A549 (cell line): ENCODE results near the gene PROX1. TPM values are rescaled to one million over a fixed set of nuclear protein-coding genes. Genes with fewer than 3 reads are reported as not detected.

ENCODE experiments used
- ATAC-seq, 2 experiments: fragments of 200-7000 bp in 1 of 2; fragments of >200 bp in 1 of 2; cut with Nextera tagmentation in 1 of 2; cut with Tn5 transposase in 1 of 2; 3 replicates each; pipeline versions ENCODE4 v1.8.0 to v1.9.1; 2018 to 2020; ENCODE audit warnings: mild to moderate bottlenecking in 1 of 2, moderate library complexity in 1 of 2
- CTCF ChIA-PET: fragments of 300-600 bp; sonication (Branson Sonifier 250); formaldehyde crosslinking; extraction: SDS; loops from one replicate; lab custom pipeline; 2021; ENCODE audit warnings: antibody characterized with exemption, inconsistent platforms; lab: Yijun Ruan, JAX
- POLR2A ChIA-PET: fragments of 350-600 bp; formaldehyde crosslinking; extraction: SDS; loops from one replicate; lab custom pipeline; 2021; ENCODE audit warnings: antibody characterized with exemption, inconsistent platforms; lab: Yijun Ruan, JAX
- DNase-seq, 2 experiments: peaks; one replicate each; pipeline versions ENCODE4 v3.0.0 to v3.0.0-alpha.2; 2011 to 2016; ENCODE audit warnings: low read depth in 1 of 2, low spot score in 1 of 2
- FAIRE-seq: peaks from 2 replicates; lab custom pipeline; 2011; peaks lifted over from hg19 to GRCh38; lab: Jason Lieb, UNC
- H3K27ac ChIP-seq, 2 experiments: fragments of >200 bp; sonication (Bioruptor Twin); formaldehyde crosslinking; 3 replicates each; pipeline ENCODE4 v1.5.1; 2016 to 2017
- H3K4me1 ChIP-seq: fragments of >200 bp; sonication (Bioruptor Twin); formaldehyde crosslinking; 3 replicates; pipeline ENCODE4 v1.6.1; 2016
- H3K4me2 ChIP-seq: fragments of >200 bp; sonication (Bioruptor Twin); formaldehyde crosslinking; 3 replicates; pipeline ENCODE4 v1.6.1; 2016
- H3K4me3 ChIP-seq: fragments of >200 bp; sonication (Bioruptor Twin); formaldehyde crosslinking; 3 replicates; pipeline ENCODE4 v1.5.1; 2016
- H3K9me3 ChIP-seq: fragments of >200 bp; sonication (Bioruptor Twin); formaldehyde crosslinking; 3 replicates; pipeline ENCODE4 v1.6.1; 2016
- CHD2 ChIP-seq: fragments of 150-350 bp; IDR thresholded peaks from 2 replicates; pipeline ENCODE4 v1.6.1; 2014; ENCODE audit warnings: low read length; ENCODE audit not compliant: partially characterized antibody
- CHD4 ChIP-seq: fragments of 200-600 bp; sonication (generic); IDR thresholded peaks from 2 replicates; pipeline ENCODE4 v1.6.1; 2016; ENCODE audit warnings: antibody characterized with exemption, mild to moderate bottlenecking, borderline replicate concordance
- GATA3 ChIP-seq: IDR thresholded peaks from 2 replicates; pipeline ENCODE4 v1.6.1; 2012; ENCODE audit warnings: borderline replicate concordance
- HEYL ChIP-seq: fragments of 250-450 bp; sonication (Bioruptor Pico); IDR thresholded peaks from 2 replicates; pipeline ENCODE4 v1.8.0; 2021; ENCODE audit warnings: mild to moderate bottlenecking, moderate library complexity
- HOXA7 ChIP-seq: fragments of 250-450 bp; sonication (Bioruptor Pico); IDR thresholded peaks from 2 replicates; pipeline ENCODE4 v1.5.0; 2020; ENCODE audit warnings: mild to moderate bottlenecking, moderate library complexity
- HOXB5 ChIP-seq: fragments of 250-450 bp; sonication (Bioruptor Pico); IDR thresholded peaks from 2 replicates; pipeline ENCODE4 v1.5.0; 2020; ENCODE audit warnings: mild to moderate bottlenecking, moderate library complexity
- JUNB ChIP-seq: fragments of >200 bp; sonication (Bioruptor Twin); formaldehyde crosslinking; IDR thresholded peaks from 2 replicates; pipeline ENCODE4 v1.6.1; 2016
- MAFK ChIP-seq: fragments of 450-650 bp; IDR thresholded peaks from 2 replicates; pipeline ENCODE4 v1.6.1; 2014; ENCODE audit not compliant: partially characterized antibody
- NFE2L2 ChIP-seq: fragments of 150-350 bp; conservative IDR thresholded peaks from 2 replicates; pipeline ENCODE4 v1.6.1; 2014; ENCODE audit warnings: low read length
- NPAS2 ChIP-seq: fragments of 250-450 bp; sonication (Bioruptor Pico); IDR thresholded peaks from 2 replicates; pipeline ENCODE4 v1.8.0; 2022; ENCODE audit warnings: mild to moderate bottlenecking, moderate library complexity, borderline replicate concordance
- NR3C1 ChIP-seq: fragments of >200 bp; sonication (Bioruptor Twin); formaldehyde crosslinking; IDR thresholded peaks from 3 replicates; pipeline ENCODE4 v1.6.1; 2017
- POLR2A ChIP-seq: IDR thresholded peaks from 2 replicates; pipeline ENCODE4 v1.6.1; 2012; ENCODE audit warnings: mild to moderate bottlenecking, low read length
- RFX5 ChIP-seq: fragments of 450-650 bp; IDR thresholded peaks from 2 replicates; pipeline ENCODE4 v1.7.1; 2014; ENCODE audit warnings: antibody characterized with exemption, mild to moderate bottlenecking, moderate library complexity
- RNF2 ChIP-seq: fragments of 200-600 bp; sonication (generic); IDR thresholded peaks from 2 replicates; pipeline ENCODE4 v1.6.1; 2016; ENCODE audit warnings: low read depth, mild to moderate bottlenecking, antibody characterized with exemption, moderate library complexity, borderline replicate concordance
- SMC3 ChIP-seq: fragments of >200 bp; sonication (Bioruptor Twin); formaldehyde crosslinking; IDR thresholded peaks from 3 replicates; pipeline ENCODE4 v1.6.1; 2018; ENCODE audit warnings: inconsistent platforms
- TP53 ChIP-seq: fragments of 250-450 bp; sonication (Bioruptor Pico); IDR thresholded peaks from 2 replicates; pipeline ENCODE4 v1.5.0; 2021; ENCODE audit warnings: mild to moderate bottlenecking, moderate library complexity
- ZC3H11A ChIP-seq: fragments of 450-650 bp; IDR thresholded peaks from 2 replicates; pipeline ENCODE4 v1.6.1; 2014; ENCODE audit warnings: antibody characterized with exemption, mild to moderate bottlenecking
- ZNF302 ChIP-seq: fragments of 250-450 bp; sonication (Bioruptor Pico); IDR thresholded peaks from 2 replicates; pipeline ENCODE4 v1.9.0; 2021; ENCODE audit warnings: inconsistent platforms, mild to moderate bottlenecking, moderate library complexity
- WGBS: methylation state at CpG from one replicate; pipeline ENCODE4 v1.1.6; 2017; ENCODE audit errors: missing lambda C conversion rate; 5-methylcytosine and 5-hydroxymethylcytosine counted together
- polyA plus RNA-seq, 4 experiments: library from polyadenylated mRNA; depleted of rRNA in 3 of 4; stranded (reverse); fragments of >200 nt; fragmentation: RNase III in 1 of 4; extraction: RNeasy Plus Mini Kit Qiagen cat#74134 plus additional on column Dnase treatment in 1 of 4; gene quantifications; 2 replicates in 3 of 4; 3 replicates in 1 of 4; pipeline ENCODE4 v1.2.3, GENCODE V29; 2011 to 2017
- TF ChIP-seq, protein P1 (sequence below): IDR thresholded peaks from 2 replicates; pipeline ENCODE4 v1.6.1; 2012
- TF ChIP-seq, protein P2 (sequence below): fragments of 150-350 bp; IDR thresholded peaks from 2 replicates; pipeline ENCODE4 v1.6.1; 2014; ENCODE audit warnings: low read depth, mild to moderate bottlenecking, low read length
- TF ChIP-seq, protein P3 (sequence below): fragments of 250-450 bp; sonication (Bioruptor Pico); IDR thresholded peaks from 2 replicates; pipeline ENCODE4 v1.5.0; 2021; ENCODE audit warnings: mild to moderate bottlenecking, moderate library complexity, borderline replicate concordance
- TF ChIP-seq, protein P4 (sequence below): IDR thresholded peaks from 2 replicates; pipeline ENCODE4 v1.6.1; 2012; ENCODE audit warnings: low read depth, borderline replicate concordance
- TF ChIP-seq, protein P5 (sequence below): fragments of 250-450 bp; sonication (Bioruptor Pico); IDR thresholded peaks from 2 replicates; pipeline ENCODE4 v1.5.0; 2020; ENCODE audit warnings: low read depth, mild to moderate bottlenecking, moderate library complexity
- TF ChIP-seq, protein P6 (sequence below): fragments of 200-600 bp; sonication (generic); IDR thresholded peaks from 2 replicates; pipeline ENCODE4 v1.6.1; 2016; ENCODE audit warnings: antibody characterized with exemption, mild to moderate bottlenecking, moderate library complexity
- TF ChIP-seq, protein P7 (sequence below): IDR thresholded peaks from 2 replicates; pipeline ENCODE4 v1.6.1; 2012

Gene PROX1
- polyA plus RNA-seq, 2 of the 4 experiments (the other 2 are of a cell fraction), result 0.01 to 0.06 TPM

DNA sequence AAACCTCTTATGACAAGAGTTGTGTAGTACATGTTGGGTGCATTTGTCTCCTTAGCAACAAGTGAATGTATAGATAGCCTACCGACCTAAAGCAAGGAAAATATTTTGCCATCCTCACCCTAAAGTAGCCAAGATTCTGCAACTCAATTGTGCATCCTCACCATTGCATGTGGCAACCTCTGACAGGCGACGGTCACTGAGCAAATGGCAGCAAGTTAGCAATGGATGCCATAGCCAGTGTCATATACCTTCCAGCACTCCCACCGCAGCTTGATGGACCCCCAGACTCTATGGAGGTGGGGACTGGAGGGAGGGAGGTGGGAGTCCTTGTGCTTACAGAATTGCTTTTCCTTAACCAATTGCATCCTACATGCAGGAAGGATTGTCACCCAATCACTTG lies 17.0 kb downstream of the PROX1 start:
- ChIA-PET CTCF (no interaction called here), POLR2A (no interaction called here)
- TF ChIP-seq MAFK (no peak), SMC3 (no peak), POLR2A (no peak), NFE2L2 (no peak), JUNB (no peak), NR3C1 (no peak), HOXB5 (no peak)
- TF ChIP-seq, protein P1, sequence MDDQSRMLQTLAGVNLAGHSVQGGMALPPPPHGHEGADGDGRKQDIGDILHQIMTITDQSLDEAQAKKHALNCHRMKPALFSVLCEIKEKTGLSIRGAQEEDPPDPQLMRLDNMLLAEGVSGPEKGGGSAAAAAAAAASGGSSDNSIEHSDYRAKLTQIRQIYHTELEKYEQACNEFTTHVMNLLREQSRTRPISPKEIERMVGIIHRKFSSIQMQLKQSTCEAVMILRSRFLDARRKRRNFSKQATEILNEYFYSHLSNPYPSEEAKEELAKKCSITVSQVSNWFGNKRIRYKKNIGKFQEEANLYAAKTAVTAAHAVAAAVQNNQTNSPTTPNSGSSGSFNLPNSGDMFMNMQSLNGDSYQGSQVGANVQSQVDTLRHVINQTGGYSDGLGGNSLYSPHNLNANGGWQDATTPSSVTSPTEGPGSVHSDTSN, result no peak
- TF ChIP-seq, protein P2, sequence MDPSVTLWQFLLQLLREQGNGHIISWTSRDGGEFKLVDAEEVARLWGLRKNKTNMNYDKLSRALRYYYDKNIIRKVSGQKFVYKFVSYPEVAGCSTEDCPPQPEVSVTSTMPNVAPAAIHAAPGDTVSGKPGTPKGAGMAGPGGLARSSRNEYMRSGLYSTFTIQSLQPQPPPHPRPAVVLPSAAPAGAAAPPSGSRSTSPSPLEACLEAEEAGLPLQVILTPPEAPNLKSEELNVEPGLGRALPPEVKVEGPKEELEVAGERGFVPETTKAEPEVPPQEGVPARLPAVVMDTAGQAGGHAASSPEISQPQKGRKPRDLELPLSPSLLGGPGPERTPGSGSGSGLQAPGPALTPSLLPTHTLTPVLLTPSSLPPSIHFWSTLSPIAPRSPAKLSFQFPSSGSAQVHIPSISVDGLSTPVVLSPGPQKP, result no peak
- TF ChIP-seq, protein P3, sequence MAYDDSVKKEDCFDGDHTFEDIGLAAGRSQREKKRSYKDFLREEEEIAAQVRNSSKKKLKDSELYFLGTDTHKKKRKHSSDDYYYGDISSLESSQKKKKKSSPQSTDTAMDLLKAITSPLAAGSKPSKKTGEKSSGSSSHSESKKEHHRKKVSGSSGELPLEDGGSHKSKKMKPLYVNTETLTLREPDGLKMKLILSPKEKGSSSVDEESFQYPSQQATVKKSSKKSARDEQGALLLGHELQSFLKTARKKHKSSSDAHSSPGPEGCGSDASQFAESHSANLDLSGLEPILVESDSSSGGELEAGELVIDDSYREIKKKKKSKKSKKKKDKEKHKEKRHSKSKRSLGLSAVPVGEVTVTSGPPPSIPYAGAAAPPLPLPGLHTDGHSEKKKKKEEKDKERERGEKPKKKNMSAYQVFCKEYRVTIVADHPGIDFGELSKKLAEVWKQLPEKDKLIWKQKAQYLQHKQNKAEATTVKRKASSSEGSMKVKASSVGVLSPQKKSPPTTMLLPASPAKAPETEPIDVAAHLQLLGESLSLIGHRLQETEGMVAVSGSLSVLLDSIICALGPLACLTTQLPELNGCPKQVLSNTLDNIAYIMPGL, result no peak
- H3K27ac ChIP-seq, result no peak overlapping the region
- whole genome bisulfite sequencing, result 41% methylated on average over 4 of the region's 4 CpGs
- ATAC-seq, result no peak
- no peak for FAIRE-seq
- H3K4me1 ChIP-seq, result no peaks in the 10 kb centered on the region
- H3K4me2 ChIP-seq, result no peak overlapping the region
- H3K4me3 ChIP-seq, result no peak overlapping the region
- DNase-seq, result no peak
- no peaks in the 10 kb centered on the region for H3K9me3 ChIP-seq

DNA sequence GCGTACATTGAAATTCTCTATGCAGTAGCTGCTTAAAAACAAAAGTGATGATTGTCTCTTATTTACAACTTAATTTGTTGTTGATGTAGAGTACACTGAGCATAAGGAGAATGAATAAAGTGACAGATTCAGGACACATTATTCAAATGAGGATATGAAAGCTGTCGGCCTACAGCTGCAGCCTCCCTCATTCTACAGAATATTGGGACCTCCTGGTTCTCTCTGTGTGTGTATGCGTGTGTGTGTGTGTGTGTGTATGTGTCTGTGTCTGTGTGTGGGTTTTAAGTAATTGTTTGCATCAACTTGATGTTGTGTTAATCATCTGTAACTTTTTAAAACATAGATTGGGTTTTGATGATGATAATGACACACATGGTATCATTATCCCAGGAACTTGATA lies 17.9 kb downstream of the PROX1 start:
- H3K4me1 ChIP-seq, result no peaks in the 10 kb centered on the region
- WGBS, result 32% methylated on average over 3 of the region's 3 CpGs
- ATAC-seq, result no peak
- H3K9me3 ChIP-seq, result no peaks in the 10 kb centered on the region
- H3K4me3 ChIP-seq, result no peak overlapping the region
- no peak overlapping the region for H3K27ac ChIP-seq
- no peak for FAIRE-seq
- DNase-seq, result no peak
- ChIA-PET CTCF (no interaction called here), POLR2A (no interaction called here)
- TF ChIP-seq, protein P4, sequence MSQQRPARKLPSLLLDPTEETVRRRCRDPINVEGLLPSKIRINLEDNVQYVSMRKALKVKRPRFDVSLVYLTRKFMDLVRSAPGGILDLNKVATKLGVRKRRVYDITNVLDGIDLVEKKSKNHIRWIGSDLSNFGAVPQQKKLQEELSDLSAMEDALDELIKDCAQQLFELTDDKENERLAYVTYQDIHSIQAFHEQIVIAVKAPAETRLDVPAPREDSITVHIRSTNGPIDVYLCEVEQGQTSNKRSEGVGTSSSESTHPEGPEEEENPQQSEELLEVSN, result no peak
- TF ChIP-seq NR3C1, result no peak
- no peak for TF ChIP-seq CHD4
- TF ChIP-seq, protein P1, result no peak
- TF ChIP-seq RNF2, result no peak
- TF ChIP-seq, protein P5, sequence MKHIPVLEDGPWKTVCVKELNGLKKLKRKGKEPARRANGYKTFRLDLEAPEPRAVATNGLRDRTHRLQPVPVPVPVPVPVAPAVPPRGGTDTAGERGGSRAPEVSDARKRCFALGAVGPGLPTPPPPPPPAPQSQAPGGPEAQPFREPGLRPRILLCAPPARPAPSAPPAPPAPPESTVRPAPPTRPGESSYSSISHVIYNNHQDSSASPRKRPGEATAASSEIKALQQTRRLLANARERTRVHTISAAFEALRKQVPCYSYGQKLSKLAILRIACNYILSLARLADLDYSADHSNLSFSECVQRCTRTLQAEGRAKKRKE, result no peak
- no peak for TF ChIP-seq RFX5
- TF ChIP-seq ZC3H11A, result no peak
- no peak for TF ChIP-seq GATA3
- no peak for TF ChIP-seq TP53 (CRISPR knock-in tag)
- TF ChIP-seq, protein P6, sequence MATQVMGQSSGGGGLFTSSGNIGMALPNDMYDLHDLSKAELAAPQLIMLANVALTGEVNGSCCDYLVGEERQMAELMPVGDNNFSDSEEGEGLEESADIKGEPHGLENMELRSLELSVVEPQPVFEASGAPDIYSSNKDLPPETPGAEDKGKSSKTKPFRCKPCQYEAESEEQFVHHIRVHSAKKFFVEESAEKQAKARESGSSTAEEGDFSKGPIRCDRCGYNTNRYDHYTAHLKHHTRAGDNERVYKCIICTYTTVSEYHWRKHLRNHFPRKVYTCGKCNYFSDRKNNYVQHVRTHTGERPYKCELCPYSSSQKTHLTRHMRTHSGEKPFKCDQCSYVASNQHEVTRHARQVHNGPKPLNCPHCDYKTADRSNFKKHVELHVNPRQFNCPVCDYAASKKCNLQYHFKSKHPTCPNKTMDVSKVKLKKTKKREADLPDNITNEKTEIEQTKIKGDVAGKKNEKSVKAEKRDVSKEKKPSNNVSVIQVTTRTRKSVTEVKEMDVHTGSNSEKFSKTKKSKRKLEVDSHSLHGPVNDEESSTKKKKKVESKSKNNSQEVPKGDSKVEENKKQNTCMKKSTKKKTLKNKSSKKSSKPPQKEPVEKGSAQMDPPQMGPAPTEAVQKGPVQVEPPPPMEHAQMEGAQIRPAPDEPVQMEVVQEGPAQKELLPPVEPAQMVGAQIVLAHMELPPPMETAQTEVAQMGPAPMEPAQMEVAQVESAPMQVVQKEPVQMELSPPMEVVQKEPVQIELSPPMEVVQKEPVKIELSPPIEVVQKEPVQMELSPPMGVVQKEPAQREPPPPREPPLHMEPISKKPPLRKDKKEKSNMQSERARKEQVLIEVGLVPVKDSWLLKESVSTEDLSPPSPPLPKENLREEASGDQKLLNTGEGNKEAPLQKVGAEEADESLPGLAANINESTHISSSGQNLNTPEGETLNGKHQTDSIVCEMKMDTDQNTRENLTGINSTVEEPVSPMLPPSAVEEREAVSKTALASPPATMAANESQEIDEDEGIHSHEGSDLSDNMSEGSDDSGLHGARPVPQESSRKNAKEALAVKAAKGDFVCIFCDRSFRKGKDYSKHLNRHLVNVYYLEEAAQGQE, result no peak
- no peak for TF ChIP-seq HOXA7 (CRISPR knock-in tag)
- TF ChIP-seq CHD2, result no peak
- no peak for TF ChIP-seq NPAS2 (CRISPR knock-in tag)
- TF ChIP-seq, protein P2, result no peak
- no peak for TF ChIP-seq ZNF302
- TF ChIP-seq HEYL (CRISPR knock-in tag), result no peak
- TF ChIP-seq, protein P7, sequence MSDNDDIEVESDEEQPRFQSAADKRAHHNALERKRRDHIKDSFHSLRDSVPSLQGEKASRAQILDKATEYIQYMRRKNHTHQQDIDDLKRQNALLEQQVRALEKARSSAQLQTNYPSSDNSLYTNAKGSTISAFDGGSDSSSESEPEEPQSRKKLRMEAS, result no peak
- H3K4me2 ChIP-seq, result no peak overlapping the region
